ENCODE measurements around the gene SYVN1.

- TF ChIP-seq CTCF (IDR thresholded peaks at IDR 0.05) (no peak), FOXK1 (CRISPR knock-in tag; IDR thresholded peaks at IDR 0.05) (no peak), SP1 (CRISPR knock-in tag; conservative IDR thresholded peaks at IDR 0.05) (no peak), TP53 (CRISPR knock-in tag; IDR thresholded peaks at IDR 0.05) (no peak), ZNF232 (CRISPR knock-in tag; IDR thresholded peaks at IDR 0.05) (no peak), IRF1 (CRISPR knock-in tag; IDR thresholded peaks at IDR 0.05) (no peak), ZNF425 (CRISPR knock-in tag; conservative IDR thresholded peaks at IDR 0.05) (no peak), TEAD4 (CRISPR knock-in tag; IDR thresholded peaks at IDR 0.05) (no peak), ZNF121 (CRISPR knock-in tag; IDR thresholded peaks at IDR 0.05) (no peak), PRRX2 (CRISPR knock-in tag; IDR thresholded peaks at IDR 0.05) (no peak), CREM (CRISPR knock-in tag; IDR thresholded peaks at IDR 0.05) (no peak), USF2 (CRISPR knock-in tag; IDR thresholded peaks at IDR 0.05) (no peak)
- TF ChIP-seq, protein P1, sequence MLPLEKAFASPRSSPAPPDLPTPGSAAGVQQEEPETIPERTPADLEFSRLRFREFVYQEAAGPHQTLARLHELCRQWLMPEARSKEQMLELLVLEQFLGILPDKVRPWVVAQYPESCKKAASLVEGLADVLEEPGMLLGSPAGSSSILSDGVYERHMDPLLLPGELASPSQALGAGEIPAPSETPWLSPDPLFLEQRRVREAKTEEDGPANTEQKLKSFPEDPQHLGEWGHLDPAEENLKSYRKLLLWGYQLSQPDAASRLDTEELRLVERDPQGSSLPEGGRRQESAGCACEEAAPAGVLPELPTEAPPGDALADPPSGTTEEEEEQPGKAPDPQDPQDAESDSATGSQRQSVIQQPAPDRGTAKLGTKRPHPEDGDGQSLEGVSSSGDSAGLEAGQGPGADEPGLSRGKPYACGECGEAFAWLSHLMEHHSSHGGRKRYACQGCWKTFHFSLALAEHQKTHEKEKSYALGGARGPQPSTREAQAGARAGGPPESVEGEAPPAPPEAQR (CRISPR knock-in tag; IDR thresholded peaks at IDR 0.05): no peak
- TF ChIP-seq, protein P2, sequence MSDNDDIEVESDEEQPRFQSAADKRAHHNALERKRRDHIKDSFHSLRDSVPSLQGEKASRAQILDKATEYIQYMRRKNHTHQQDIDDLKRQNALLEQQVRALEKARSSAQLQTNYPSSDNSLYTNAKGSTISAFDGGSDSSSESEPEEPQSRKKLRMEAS (CRISPR knock-in tag; IDR thresholded peaks at IDR 0.05): no peak
Measured at GRCh38 chr11:65078786-65079342, 55.5 kb downstream of the SYVN1 start.
